GM18498 (cell line): ENCODE measurements around the gene RPL12.
A peak's percentile ranks its signal among the peaks of the same experiment; 100 is the strongest.

Experiments
- ATAC-seq: cut with Tn5 transposase; IDR thresholded peaks from one replicate; pipeline ENCODE4 v1.9.1; 2021; ENCODE audit warnings: mild to moderate bottlenecking, moderate library complexity; ENCODE audit not compliant: unreplicated experiment

RPL12 gene

DNA sequence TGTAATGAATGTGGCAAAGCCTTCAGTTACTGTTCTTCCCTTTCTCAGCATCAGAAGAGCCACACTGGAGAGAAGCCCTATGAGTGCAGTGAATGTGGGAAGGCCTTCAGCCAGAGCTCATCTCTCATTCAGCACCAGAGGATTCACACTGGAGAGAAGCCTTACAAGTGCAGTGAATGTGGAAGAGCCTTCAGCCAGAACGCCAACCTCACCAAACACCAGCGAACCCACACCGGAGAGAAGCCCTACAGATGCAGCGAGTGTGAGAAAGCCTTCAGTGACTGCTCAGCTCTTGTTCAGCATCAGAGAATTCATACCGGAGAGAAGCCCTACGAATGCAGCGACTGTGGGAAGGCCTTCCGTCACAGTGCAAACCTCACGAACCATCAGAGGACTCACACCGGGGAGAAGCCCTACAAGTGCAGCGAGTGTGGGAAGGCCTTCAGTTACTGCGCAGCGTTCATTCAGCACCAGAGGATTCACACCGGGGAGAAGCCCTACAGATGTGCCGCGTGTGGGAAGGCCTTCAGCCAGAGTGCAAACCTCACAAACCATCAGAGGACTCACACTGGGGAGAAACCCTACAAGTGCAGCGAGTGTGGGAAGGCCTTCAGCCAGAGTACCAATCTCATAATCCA lies 6.8 kb downstream of the RPL12 start:
- ATAC-seq: no peak

DNA sequence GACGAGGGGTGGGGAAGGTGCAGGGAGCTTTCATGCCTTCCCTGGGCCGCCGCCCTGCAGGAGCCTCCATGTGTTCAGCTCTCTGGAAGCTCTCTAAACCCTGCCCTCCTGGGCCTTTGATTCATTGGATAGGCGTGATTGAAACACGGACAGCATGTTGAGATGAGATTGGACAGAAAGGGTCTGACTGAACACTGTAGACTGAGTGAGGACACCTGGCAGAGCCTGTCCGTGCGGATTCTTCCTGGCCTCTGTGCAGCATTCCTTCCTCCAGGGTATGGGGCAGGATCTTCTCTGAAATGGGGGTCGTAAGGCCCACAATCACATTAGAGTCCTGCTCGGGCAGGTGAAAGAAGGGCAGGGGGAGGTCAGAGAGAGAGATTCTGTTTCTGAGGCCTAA lies 12.8 kb downstream of the RPL12 start:
- no peak for ATAC-seq

DNA sequence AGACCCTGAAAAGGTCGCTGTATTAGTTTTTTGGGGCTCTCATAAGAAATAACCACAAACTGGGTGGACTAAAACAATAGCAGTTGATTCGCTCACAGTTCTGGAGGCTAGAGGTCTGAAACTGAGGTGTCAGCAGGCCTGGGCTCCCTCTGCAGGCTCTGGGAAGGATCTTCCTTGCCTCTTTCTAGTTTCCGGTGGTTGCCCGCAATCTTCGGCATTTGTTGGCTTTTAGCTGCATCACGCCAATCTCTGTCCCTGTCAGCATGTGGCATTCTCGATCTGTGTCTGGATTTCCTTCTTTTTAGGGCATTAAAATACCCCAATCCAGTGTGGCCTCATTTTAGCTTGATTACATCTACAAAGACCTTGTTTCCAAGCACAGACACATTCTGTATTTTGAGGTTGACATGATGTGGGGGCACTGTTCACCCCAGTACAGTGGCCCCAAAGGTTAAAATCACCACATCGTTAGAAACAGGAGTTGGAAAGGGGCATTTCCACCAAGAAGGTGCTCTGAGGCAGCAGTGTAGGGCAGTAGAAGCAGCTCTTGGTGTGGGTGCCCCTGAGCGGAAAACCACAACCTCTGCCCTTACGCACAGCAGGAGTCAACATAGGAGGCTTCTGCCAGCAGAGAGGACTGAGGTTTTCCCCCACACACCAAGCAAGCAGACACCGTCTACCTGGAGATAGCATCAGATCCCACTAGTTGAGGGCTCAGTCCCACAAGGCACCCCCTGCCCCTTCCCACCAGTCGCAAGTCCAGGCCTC lies 13.5 kb downstream of the RPL12 start:
- no peak for ATAC-seq

DNA sequence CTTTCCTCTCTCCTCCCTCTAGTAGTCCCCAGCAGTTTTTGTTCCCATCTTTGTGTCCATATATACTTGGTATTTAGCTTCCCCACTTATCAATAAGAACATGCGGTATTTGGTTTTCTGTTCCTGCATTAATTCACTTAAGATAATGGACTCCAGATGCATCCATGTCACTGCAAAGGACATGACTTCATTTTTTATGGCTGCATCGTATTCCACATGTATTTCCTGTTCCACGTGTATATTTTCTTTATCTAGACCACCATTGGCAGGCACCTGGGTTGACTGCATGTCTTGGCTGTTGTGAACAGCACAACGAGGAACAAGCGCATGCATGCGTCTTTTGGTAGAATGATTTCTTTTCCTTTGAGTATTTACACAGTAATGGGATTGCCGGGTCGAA lies 20.8 kb downstream of the RPL12 start:
- ATAC-seq: no peak

DNA sequence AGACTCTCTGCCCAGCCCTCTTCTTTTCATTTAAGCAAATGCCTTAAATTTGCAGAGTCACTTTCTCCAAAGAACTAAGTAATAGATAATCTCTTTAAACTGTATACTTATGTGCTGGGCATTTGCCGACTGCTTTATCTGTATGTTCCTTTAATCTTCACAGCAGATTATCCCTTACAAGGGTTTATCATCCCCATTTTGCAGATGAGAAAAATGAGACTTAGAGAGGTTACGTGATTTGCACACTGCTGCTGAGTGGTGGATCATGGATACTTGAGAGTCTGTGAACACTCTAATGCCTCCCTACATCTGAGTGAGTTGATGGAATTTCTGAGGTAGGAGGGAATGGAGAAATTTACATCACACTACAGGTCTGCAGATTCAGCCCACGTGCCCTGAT lies 22.9 kb downstream of the RPL12 start:
- ATAC-seq: no peak

DNA sequence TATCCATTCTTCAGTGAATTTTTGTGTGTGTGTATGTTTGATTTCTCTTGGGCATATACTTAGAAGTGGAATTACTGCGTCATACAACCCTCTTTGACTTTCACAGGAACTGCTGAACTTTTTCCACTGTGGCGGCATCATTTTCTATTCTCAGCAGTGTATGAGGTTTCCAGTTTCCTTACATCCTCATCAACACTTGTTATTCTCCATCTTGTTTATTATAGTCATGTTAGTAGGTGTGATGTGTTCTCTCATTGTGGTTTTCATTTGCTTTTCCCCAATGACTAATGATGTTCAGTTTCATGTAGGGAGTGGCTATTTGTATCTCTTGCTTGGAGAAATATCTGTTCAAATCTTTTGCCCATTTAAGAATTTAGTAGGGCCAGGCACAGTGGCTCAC lies 24.4 kb downstream of the RPL12 start:
- no peak for ATAC-seq

DNA sequence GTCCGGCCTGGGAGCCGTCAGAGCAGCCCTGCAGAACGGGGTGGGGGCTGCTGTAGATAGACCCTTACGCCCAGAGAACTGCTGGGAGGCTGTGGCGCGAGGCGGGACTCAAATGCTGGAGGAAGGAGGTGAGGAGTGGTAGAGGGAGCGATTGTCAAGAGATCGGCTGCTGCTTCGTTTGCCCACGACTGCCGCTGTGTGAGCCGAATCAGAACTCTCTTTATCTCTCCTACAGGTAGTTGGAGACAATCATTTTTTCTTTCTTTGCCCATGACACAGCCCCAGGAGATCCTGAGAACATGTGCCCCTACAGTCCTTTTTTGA lies 26.6 kb downstream of the RPL12 start:
- ATAC-seq: peak; percentile 28

DNA sequence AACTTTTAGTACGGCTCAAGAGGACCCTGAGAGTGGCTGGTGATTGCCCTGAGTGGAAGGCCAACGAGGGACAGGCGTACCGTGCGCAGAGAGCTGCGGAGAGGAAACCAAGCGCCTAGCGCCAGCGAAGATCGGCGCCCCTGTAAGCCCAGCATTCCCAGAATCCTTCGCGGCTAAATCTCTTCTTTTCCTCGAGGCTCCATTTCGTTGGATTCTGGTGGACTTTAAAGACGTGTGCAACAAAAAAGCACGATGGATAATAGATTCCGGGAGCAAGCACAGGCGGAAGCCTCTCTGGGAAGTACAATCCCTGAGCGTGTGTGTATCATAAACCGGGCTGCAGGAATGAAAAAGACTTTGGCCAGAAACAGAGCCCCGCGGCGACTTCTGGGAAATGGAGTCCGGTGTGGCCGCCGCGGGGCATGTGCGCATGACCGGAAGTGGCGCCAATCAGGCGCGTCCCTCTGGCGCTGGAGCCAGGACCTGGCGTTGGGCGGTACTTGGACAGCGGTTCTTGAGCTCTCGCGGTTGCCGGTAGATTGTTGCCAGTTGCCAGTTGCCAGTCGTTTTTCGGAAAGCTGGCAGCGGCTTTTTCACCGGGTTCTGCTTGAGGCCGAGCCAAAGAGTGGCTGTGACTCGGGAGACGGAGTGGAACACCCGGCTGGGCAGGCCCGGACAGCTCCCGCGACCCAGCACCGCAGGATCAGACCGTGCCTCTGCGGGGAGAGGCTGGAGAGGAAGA lies 27.1 kb downstream of the RPL12 start, which contains the start of gene ZNF79:
Gene ZNF79, plus strand, starts transcription at position 449 of the 742 bp plus-strand sequence. CDS start 406 bp downstream, outside the sequence.
- ATAC-seq: peak; percentile 86

DNA sequence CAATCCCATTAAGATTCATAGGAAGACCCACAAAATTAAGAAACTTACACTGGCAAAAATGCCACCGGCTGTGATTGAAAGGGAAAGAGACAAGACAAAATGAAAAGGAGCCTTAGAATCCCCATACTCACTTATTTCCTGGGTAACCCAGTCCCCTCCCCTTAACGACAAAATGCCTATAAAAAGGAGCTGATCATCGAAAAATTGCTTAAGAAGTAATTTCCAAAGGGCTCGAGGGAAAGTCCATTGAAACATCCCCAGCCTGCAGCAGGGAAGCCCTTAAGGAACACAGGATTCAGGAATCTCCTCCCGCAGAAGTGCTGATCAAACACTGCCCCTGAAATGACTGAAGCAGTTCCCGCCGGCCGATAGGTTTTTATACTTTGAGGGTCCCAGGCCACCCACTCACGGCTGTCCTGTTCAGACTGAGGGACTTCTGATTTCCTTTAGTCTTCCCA lies 27.7 kb downstream of the RPL12 start:
- no peak for ATAC-seq

DNA sequence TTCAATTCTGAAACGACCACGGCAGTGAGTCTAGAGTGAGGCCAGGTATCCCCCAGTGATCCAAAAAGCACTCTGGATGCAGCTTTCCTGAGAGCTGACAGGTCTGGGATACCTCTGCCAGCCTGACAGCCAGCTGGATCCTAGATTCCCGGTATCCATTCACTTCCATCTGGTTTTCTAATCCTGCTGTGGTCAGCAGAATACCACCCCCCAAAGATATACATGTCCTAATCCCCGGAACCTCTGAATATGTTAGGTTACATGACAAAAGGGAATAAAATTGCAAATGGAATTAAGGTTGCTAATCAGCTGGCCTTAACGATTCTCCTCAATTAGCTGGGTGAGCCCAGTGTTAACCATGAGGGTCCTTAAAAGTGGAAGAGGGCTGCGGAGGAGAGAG lies 28.4 kb downstream of the RPL12 start:
- ATAC-seq: no peak

DNA sequence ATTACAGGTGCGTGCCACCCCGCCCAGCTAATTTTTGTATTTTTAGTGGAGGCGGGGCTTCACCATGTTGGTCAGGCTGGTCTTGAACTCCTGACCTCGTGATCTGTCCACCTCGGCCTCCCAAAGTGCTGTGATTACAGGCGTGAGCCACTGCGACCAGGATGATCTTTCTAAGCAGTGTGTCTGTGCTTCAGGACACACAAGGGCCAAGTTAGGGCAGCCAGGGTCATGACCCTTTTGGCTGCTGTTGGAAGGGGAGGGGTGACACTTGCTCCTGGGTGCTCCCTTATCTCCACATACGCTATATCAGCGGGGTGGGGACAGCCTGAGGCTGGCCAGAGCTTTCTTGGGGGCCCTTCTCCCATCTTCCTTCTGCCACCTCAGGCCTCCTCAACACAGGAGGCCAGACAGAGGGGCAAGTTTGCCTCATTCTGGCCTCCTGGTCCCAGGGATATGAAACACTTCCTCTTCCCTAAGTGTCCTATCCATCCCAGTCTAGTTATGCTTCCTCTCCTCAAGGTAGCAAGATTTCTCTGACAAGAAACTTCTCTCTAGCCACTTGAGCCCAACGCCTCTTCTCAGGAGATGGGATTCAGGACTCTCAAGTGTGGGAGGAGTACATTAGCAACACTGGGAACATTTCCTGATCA lies 28.9 kb downstream of the RPL12 start:
- ATAC-seq: no peak

DNA sequence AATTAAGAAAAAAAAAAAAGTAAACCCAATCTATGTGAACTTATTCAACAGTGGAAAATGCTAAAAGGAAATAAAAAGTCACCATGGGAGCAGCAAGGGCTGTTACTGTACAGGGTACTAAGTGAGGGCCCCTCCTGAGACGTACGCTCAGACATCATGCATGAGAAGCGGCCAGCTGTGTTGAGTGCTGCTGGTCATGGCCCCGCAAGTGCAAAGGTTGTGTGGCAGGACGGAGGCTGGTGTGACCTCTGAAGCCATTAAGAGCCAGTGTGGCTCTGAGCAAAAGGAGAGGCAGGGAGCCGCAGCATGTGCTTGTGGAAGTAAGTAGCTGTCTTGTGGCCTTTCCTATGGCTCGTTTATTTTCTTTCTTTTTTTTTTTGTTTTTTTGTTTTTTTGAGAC lies 30.1 kb downstream of the RPL12 start:
- ATAC-seq: no peak

DNA sequence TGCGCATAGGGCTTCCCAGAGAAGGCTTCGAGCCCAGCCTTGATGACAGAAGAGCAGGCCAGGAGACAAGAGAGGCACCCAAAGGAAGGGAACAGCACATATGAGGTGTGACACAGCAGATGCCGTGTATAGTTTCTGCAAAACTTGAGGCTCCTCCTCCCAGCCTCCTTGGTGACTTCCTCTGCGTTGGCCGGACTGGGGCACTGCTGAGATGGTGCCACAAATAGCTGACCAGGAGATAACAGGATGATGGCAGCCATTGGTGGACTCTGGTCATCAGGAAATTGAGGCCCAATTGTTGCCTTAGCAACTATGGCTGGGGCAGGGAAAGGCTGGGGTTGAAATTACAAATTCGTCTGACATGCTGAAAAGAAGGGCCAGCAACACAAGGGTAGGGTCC lies 31.9 kb downstream of the RPL12 start:
- ATAC-seq: no peak

DNA sequence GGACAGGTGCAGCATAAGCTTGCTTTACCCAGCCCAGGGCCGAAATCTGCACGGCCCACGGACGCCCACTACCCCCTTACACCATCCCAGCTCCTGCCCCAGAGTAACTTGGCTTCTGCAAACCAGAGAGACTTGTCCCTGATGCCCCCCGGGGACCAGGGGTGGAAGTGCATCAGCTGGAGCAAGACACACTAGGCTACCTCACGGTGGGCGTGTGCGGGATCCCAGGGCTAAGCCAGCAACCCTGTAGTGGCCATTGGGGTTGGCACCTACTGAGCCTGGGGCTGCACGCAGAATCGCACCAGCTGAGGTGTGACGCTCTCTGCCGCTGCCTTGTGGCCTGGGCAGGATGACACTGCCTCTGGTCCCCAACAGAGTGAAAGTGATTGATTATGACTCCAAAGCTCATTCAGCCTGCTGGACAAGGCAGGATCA lies 33.2 kb downstream of the RPL12 start:
- no peak for ATAC-seq

DNA sequence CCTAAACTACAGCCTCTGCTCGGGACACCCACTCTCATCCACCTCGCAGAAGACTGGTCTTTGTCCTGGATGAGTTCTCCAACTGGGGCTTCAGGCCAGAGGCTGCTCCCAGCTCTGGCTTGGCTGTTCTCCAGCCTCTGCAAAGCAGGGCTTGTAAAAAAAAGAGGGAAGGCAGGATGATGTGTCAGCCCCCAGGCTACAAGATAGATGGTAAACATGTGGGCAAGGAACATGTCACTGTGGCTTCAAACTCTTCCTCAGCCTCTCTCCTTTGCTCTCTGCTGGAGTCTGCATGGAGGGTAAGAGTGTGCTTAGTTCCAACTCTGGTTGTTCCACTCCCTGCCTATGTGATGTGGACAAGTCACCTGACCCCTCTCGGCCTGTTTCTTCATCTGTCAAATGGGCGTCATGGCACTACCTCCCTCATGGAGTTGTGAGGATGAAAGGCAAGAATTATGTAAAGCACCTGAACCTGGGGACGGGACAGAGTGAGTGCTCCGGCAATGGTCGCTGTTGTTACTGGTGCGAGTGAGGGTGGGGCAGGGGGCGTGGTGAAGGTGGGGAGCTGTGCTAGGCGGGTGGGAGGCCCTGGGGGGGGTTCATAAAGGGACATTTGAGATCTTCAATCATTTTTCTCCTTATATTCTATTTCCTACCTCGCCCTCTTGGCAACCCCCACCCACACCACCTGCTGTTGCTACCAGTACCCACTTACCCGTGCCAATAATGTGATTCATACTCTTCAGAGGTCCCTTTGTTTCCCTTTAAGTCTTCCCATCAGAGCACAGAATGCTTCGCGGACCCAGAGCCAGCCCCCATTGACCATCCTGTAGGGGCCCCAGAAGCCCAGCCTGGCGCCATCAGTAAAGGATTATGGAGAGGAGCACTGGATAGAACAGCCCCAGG lies 33.8 kb downstream of the RPL12 start:
- ATAC-seq: no peak

DNA sequence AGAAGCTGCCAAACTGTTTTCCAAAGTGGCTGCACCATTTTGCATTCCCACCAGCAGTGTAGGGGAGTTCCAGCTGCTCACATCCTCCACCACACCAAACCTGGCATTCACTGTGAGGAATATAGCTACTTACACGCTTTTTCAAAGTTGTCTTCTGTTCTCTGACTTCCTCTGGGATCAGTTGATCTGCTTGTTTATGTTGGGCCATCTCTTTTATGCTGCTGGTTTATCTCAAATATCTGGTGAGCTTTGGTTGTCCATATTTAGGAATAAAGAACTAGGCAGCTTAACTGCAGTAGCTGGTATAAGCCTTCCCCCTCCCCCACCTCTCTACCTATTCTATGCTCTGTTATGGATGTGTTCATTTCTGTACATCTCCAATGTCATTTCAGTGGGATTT lies 35.5 kb downstream of the RPL12 start:
- no peak for ATAC-seq

DNA sequence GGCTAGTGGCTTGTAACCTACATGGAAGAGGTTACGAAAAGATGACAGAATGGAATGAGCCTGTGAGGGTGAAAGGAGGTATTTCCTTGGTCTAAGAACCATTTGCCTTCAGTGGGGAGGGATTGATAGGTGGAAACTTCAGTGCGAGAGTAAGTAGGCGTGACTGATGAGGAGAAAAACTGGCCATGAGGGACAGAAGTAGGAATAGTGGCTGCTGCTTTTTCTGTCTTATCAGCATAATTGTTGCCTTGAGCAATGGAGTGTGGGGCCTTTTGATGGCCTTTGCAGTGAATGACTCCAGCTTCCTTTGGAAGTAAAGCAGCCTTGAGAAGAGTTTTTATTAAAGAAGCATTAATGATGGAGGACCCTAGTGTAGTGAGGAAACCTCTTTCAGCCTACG lies 36.1 kb downstream of the RPL12 start:
- ATAC-seq: no peak

DNA sequence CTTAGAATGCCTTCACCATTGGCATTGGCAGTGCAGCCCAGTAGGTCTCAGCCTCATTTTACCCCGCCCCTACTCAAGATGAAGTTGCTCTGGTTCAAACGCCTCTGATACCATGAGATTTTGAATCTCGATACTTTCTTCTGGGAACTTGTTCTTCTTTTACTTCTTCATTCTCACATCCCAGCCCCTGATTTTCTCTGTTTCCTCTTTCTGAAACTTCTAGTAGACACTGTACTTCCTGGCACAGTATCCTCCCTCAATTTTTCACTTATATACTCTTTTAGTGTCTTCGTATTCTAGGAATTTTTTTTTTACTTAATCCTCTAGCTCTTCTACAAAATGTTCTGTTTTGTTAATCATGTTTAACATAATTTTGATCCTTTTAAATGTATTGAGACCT lies 40.1 kb downstream of the RPL12 start:
- ATAC-seq: no peak

DNA sequence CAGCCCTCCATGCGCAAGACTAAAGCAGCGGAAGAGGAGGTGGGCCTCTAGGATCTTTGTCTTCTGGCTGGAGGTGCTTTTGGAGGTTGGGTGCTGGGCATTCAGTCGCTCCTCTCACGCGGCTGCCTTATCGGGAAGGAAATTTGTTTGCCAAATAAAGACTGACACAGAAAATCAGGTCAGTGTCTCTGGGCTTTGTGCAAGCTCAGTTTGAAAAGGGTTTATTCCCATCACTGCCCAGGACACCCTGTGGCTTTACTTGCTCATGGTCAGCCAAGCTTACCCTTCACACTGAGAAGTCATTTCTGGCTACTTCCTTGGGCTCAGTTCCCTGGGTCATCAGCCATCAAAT lies 43.7 kb downstream of the RPL12 start:
- no peak for ATAC-seq

DNA sequence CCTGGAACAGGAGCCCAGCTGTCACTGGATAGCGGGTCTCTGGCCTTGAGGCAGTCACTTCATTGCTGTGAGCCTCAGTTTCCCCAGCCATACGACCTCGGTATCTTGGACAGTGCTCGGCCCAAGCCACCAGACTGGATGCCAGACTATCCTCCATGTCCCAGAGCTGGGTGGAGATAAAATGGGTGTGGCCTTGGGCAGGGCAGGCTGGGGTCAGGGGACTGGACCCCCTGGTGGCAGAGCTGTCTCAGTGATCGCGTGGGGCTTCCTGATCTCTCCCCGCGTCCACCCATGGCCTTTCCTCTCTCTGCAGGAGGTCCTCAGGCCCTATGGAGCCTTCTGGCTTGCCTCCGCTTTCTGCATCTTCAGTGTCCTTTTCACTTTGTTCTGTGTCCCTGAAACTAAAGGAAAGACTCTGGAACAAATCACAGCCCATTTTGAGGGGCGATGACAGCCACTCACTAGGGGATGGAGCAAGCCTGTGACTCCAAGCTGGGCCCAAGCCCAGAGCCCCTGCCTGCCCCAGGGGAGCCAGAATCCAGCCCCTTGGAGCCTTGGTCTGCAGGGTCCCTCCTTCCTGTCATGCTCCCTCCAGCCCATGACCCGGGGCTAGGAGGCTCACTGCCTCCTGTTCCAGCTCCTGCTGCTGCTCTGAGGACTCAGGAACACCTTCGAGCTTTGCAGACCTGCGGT lies 44.3 kb downstream of the RPL12 start:
- ATAC-seq: no peak
